Measurements from ENCODE around the gene PON3. TPM values are rescaled to one million over a fixed set of nuclear protein-coding genes. Genes with fewer than 3 reads are reported as not detected.

PON3 gene
- total RNA-seq, 4 donors from 2014 or later: 0.40 to 2.5 (median 1.9) TPM; not detected in 1

DNA sequence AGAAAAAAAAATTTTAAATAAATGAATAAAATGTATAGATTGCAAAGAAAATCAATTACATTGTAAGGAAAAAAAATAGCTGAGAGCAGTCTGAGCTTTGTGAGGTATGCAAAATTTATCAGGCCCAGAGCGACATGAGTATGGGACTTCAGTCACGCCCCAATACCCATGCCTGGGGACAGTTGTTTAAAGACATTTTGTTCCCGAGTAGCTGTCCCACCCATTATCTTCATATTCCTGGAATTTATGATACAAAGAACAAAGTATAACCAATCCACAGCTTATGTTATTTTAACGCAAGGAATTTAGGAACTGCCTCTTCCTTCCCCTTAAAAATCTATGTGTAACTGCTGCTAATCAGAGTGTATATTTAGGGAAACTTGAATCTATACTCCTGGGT lies 40.2 kb upstream of the PON3 start:
- intact Hi-C loops (cut with DNase I): no loop called here
- DNase-seq: no peak

DNA sequence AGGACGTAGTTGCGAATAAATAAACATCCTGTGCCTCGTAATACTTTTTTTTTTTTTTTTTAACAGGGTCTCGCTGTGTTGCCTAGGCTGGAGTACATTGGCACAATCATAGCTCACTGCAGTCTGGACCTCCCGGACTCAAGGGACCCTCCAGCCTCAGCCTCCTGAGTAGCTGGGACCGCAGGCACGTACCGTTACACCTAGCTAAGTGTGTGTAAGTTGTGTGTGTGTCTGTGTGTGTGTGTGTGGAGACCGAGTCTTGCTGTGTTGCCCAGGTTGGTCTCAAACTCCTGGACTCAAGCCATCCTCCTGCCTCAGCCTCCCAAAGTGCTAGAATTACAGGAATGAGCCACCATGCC lies 39.2 kb upstream of the PON3 start:
- Histone ChIP-seq H3K4me3 (peak overlapping the region; percentile 50 to 82 (median 69)), H3K36me3 (no peaks in the 10 kb centered on the region), H3K27me3 (no peaks in the 10 kb centered on the region), H3K4me1 (peaks cover 3 to 28% (median 4%) of the 10 kb centered on the region in 3 donors), H3K27ac (peak overlapping the region; percentile 81 to 94 (median 89)), H3K9me3 (no peaks in the 10 kb centered on the region)
- TF ChIP-seq, protein P1, sequence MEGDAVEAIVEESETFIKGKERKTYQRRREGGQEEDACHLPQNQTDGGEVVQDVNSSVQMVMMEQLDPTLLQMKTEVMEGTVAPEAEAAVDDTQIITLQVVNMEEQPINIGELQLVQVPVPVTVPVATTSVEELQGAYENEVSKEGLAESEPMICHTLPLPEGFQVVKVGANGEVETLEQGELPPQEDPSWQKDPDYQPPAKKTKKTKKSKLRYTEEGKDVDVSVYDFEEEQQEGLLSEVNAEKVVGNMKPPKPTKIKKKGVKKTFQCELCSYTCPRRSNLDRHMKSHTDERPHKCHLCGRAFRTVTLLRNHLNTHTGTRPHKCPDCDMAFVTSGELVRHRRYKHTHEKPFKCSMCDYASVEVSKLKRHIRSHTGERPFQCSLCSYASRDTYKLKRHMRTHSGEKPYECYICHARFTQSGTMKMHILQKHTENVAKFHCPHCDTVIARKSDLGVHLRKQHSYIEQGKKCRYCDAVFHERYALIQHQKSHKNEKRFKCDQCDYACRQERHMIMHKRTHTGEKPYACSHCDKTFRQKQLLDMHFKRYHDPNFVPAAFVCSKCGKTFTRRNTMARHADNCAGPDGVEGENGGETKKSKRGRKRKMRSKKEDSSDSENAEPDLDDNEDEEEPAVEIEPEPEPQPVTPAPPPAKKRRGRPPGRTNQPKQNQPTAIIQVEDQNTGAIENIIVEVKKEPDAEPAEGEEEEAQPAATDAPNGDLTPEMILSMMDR (IDR thresholded peaks at IDR 0.05): no peak
- TF ChIP-seq POLR2A (IDR thresholded peaks at IDR 0.05): no peak
- DNase-seq: no peak
- intact Hi-C loops (cut with DNase I): no loop called here
- WGBS, 2 donors: 26 to 49% methylated on average over 5 to 9 of the region's 9 CpGs

More for the DNA sequence above, 40.2 kb upstream of the PON3 start:
- no peak for TF ChIP-seq POLR2A (IDR thresholded peaks at IDR 0.05)
- TF ChIP-seq, protein P1 (IDR thresholded peaks at IDR 0.05): no peak
- Histone ChIP-seq H3K4me1 (peaks cover 3 to 23% (median 4%) of the 10 kb centered on the region in 3 donors), H3K27me3 (no peaks in the 10 kb centered on the region), H3K27ac (no peak overlapping the region), H3K36me3 (no peaks in the 10 kb centered on the region), H3K9me3 (no peaks in the 10 kb centered on the region), H3K4me3 (no peak overlapping the region)
- WGBS, 2 donors: 68 to 90% methylated on average over 4 of the region's 4 CpGs

DNA sequence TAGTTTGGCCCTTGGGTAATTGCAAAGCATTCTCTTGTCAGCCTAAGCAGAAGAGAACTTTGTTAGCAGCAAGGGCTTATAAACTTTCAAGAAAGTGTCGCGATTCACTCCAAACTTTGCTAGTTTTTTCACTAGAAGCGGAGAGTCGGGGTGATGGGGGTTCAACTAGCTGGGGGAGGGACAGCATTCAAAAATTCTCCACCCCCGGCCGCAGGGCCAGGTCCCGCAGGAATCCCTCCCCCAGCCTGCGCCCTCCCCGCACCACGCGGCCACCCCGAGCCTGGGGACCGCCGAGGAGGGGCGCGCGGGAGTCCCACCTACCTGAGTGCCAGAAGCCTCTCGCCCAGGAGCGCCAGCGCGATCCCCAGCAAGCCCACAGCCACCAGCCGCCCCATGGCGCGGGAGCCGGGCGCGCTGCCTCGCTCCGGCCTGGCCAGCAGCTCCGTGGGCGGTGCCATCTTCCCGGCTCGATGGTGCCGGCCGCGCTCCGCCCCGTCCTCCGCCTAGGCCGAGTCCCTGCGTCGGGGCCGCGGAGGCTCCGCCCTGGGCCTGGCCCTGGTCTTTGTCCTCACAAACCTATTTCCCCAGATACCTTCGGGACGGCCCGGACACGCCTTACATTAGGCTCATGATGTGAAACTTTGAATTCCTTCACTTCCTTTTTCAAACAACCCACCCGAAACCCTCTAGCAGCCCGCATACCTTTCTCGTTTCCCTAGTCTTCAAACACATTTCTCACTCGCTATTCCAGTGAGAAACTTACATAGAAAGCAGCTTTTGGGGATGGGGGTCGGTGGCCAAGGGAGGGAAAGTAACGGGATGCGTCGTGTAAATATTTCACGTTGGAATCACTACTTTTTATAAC lies 38.6 kb upstream of the PON3 start, which contains the start of gene PON2:
Gene PON2, minus strand, starts transcription at position 472 of the 865 bp plus-strand sequence. Its CDS starts 77 bp downstream, at position 395.
- peak in 2 of 4 donors; percentile 39 to 63 for TF ChIP-seq POLR2A (IDR thresholded peaks at IDR 0.05)
- TF ChIP-seq, protein P1 (IDR thresholded peaks at IDR 0.05): peak in 1 of 6 experiments; percentile 1

DNA sequence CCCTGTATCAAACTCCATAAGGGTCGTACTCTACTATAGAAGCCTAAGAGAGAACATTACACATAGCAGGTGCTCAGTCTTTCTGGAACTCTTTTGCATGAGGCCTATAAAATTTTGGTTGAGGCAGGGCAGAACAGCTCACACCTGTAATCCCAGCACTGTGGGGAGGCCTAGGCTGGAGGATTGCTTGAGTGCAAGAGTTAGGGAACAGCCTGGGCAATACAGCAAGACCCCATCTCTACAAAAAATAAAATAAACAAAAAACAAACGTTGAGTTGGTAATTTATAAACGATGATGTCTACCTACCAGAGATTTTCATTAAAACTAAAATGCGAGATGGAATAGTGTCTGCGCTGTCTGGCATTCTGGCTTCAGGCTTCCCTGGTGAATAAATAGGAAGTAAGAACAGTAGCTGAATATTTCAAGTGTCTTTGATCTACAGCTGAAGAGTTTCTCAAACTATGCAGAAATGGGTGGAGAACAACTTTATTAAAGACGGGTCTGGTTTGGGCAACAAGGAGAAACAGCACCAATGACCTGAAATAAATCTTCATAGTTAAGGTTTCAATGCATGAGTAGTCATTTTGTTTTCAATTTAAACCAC lies 37.9 kb upstream of the PON3 start:
- Histone ChIP-seq H3K36me3 (no peaks in the 10 kb centered on the region), H3K4me3 (peak overlapping the region; percentile 50 to 82 (median 69)), H3K27ac (peak overlapping the region; percentile 81 to 94 (median 89)), H3K27me3 (no peaks in the 10 kb centered on the region), H3K4me1 (peaks cover 3 to 28% (median 4%) of the 10 kb centered on the region in 3 donors), H3K9me3 (no peaks in the 10 kb centered on the region)
- no peak for DNase-seq
- TF ChIP-seq, protein P1 (IDR thresholded peaks at IDR 0.05): no peak
- TF ChIP-seq POLR2A (IDR thresholded peaks at IDR 0.05): no peak
- 43 to 49% methylated on average over 6 of the region's 6 CpGs for WGBS, 2 donors
- intact Hi-C loops (cut with DNase I): no loop called here

More for the DNA sequence above, 38.6 kb upstream of the PON3 start, which contains the start of gene PON2:
- no peak for DNase-seq
- Histone ChIP-seq H3K4me1 (peaks cover 3 to 28% (median 4%) of the 10 kb centered on the region in 3 donors), H3K27ac (peak within 1 kb of the TSS; percentile 81 to 94 (median 89)), H3K4me3 (peak within 1 kb of the TSS; percentile 50 to 82 (median 69)), H3K36me3 (no peaks in the 10 kb centered on the region), H3K27me3 (no peaks in the 10 kb centered on the region), H3K9me3 (no peaks in the 10 kb centered on the region)
- intact Hi-C loops (cut with DNase I): no loop called here
- 0 to 3% methylated on average over 22 to 28 of the region's 58 CpGs for WGBS, 2 donors

DNA sequence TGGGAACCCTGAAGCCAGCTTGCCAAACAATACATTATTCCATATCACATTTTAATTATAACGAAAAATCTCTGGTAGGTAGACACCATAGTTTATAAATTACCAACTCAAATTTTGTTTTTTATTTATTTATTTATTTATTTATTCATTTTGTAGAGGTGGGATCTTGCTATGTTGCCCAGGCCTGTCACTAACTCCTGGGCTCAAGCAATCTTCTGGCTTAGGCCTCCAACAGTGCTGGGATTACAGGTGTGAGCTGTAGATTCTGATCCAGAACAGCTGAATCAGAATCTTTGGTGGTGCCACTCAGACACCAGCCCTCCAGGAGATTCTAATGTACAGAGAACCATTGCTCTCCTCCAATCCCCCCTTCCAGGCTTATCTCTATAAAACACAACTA lies 37.0 kb upstream of the PON3 start:
- Histone ChIP-seq H3K4me3 (no peak overlapping the region), H3K27me3 (no peaks in the 10 kb centered on the region), H3K4me1 (peaks cover 3 to 28% (median 4%) of the 10 kb centered on the region in 3 donors), H3K36me3 (no peaks in the 10 kb centered on the region), H3K27ac (no peak overlapping the region), H3K9me3 (no peaks in the 10 kb centered on the region)
- WGBS, 2 donors: 93 to 95% methylated on average over 1 of the region's 1 CpG
- no peak for DNase-seq
- intact Hi-C loops (cut with DNase I): no loop called here
- TF ChIP-seq, protein P1 (IDR thresholded peaks at IDR 0.05): no peak
- no peak for TF ChIP-seq POLR2A (IDR thresholded peaks at IDR 0.05)

Data from esophagus squamous epithelium (tissue), 5 donors.